GM18526 (cell line): Measurements from ENCODE around the gene NR1D2.

Source experiments
- POLR2A ChIP-seq: IDR thresholded peaks from 3 replicates; pipeline ENCODE4 v1.6.1; 2011; ENCODE audit not compliant: insufficient read length; ENCODE audit errors: extremely low read depth

Gene NR1D2

GRCh38 chr3:24017305-24017704, 72.2 kb downstream of the NR1D2 start:
- no peak for TF ChIP-seq POLR2A

- TF ChIP-seq POLR2A: no peak
Observed at GRCh38 chr3:24018784-24019570, 73.9 kb downstream of the NR1D2 start.

GRCh38 chr3:24019585-24019984, 74.5 kb downstream of the NR1D2 start:
- no peak for TF ChIP-seq POLR2A

- TF ChIP-seq POLR2A: no peak
Observed at GRCh38 chr3:24020036-24020691, 75.1 kb downstream of the NR1D2 start.

GRCh38 chr3:24023197-24023596, 78.1 kb downstream of the NR1D2 start:
- no peak for TF ChIP-seq POLR2A

- TF ChIP-seq POLR2A: no peak
Observed at GRCh38 chr3:24025805-24026204, 80.7 kb downstream of the NR1D2 start.

GRCh38 chr3:24027946-24028345, 82.9 kb downstream of the NR1D2 start:
- TF ChIP-seq POLR2A: no peak
